ENCODE data around the gene POLQ.
"Not testable (repeated sequence)": the region's sequence is repeated elsewhere in the genome, so short reads cannot be mapped to it uniquely, and the experiment has no call there.

POLQ gene

GRCh38 chr3:121414924-121415323, 130.9 kb downstream of the POLQ start:
- DNase-seq = no peak

DNA sequence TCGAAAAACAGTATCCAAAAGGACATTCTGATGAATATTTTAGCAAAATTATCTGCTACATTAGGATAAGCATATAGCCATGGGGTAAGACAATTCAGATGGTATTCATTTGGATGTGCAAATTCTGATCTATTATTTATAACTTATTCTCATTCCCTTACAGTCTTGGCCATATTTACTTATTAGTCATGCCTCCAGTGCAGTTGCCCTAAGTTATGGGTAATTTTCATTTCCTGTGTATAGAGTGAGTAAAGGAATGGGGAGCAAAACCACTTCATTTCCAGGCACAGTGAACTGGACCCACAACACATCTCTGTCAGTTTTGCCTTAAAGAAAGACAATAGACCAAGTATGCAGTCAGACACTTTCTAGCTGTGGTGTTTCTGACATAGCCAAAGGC, 134.3 kb downstream of the POLQ start:
- DNase-seq = no peak

DNA sequence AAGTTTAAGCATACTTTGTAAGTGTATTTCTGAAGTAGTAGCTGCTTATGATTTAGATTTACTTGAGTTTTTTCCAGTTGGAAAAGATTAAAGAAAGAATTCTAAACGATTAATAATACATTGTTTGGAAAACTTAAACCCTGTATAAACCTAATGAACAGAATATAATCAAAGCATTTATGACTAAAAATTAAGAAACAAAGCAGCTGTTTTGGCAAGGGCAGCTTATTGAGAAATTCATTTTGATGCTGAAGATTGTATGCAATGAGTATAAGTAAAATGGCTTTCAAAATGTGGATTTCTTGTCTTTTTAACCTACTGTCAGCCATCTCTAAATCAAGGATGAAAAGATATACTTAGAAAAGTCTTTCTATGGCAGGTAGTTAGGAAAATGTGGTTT, 140.2 kb downstream of the POLQ start:
- DNase-seq = no peak

- no peak for DNase-seq
Observed at GRCh38 chr3:121399820-121400219, 146.0 kb downstream of the POLQ start.

- DNase-seq = not testable (repeated sequence)
Observed at GRCh38 chr3:121398051-121398450, 147.7 kb downstream of the POLQ start.

GRCh38 chr3:121395967-121396366, 149.8 kb downstream of the POLQ start:
- DNase-seq = not testable (repeated sequence)

DNA sequence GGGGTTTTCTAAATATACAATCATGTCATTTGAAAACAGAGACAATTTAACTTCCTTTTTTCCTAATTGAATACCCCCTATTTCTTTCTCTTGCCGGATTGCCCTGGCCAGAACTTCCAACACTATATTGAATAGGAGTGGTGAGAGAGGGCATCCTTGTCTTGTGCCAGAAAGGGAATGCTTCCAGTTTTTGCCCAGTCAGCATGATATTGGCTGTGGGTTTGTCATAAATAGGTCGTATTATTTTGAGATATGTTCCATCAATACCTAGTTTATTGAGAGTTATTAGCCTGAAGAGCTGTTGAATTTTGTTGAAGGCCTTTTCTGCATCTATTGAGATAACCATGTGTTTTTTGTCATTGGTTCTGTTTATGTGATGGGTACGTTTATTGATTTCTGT, 157.5 kb downstream of the POLQ start:
- DNase-seq = not testable (repeated sequence)
